GM12878 (cell line): Measurements from ENCODE around the gene PHYKPL. TPM values are rescaled to one million over a fixed set of nuclear protein-coding genes. Genes with fewer than 3 reads are reported as not detected.

ENCODE experiments used
- ATAC-seq: fragments of 200-7000 bp; cut with Tn5 transposase; 3 replicates; pipeline ENCODE4 v1.9.1; 2020; ENCODE audit warnings: mild to moderate bottlenecking, moderate library complexity
- BruUV-seq: library from RNA; stranded (reverse); fragments of 400-500 nt; replicated peaks from 2 replicates; lab custom pipeline; 2021; lab: Mats Ljungman, UMichigan
- CTCF ChIA-PET: fragments of 300-600 bp; sonication (Branson Sonifier 250); formaldehyde crosslinking; extraction: SDS; loops from one replicate; lab custom pipeline; 2021; ENCODE audit warnings: inconsistent platforms; lab: Yijun Ruan, JAX
- POLR2A ChIA-PET: fragments of 350-600 bp; formaldehyde crosslinking; extraction: SDS; loops from one replicate; lab custom pipeline; 2021; ENCODE audit warnings: inconsistent platforms; lab: Charles Lee
- RAD21 ChIA-PET: fragments of 300-600 bp; sonication (Branson Sonifier 250); formaldehyde crosslinking; loops from one replicate; lab custom pipeline; 2023; ENCODE audit warnings: antibody characterized with exemption; ENCODE audit not compliant: unreplicated experiment; lab: Charles Lee
- SMC1A ChIA-PET: fragments of 300-600 bp; sonication (Branson Sonifier 250); formaldehyde crosslinking; loops from one replicate; lab custom pipeline; 2023; ENCODE audit not compliant: unreplicated experiment, uncharacterized antibody; lab: Charles Lee
- DNase-seq: peaks from one replicate; pipeline ENCODE4 v3.0.0-alpha.2; 2011; ENCODE audit warnings: low read depth, low spot score
- FAIRE-seq: peaks from 3 replicates; lab custom pipeline; 2011; peaks lifted over from hg19 to GRCh38; lab: Jason Lieb, UNC
- H2AFZ ChIP-seq: 2 replicates; pipeline ENCODE4 v1.6.0; 2011; ENCODE audit warnings: low read depth, low read length, control low read depth; ENCODE audit not compliant: control insufficient read depth
- H3K27ac ChIP-seq: 2 replicates; pipeline ENCODE4 v1.5.1; 2011; ENCODE audit warnings: control low read depth; ENCODE audit not compliant: control insufficient read depth, insufficient read depth
- H3K27me3 ChIP-seq, 2 experiments: replicated peaks in 1 of 2; 2 replicates each; pipeline versions ENCODE4 v1.6.0 to v1.6.1; 2011; ENCODE audit warnings: low read length in 1 of 2; ENCODE audit not compliant: control insufficient read depth in 2 of 2, insufficient read depth in 2 of 2
- H3K36me3 ChIP-seq, 2 experiments: 2 replicates each; pipeline ENCODE4 v1.5.1; 2011; ENCODE audit warnings: low read length in 1 of 2; ENCODE audit not compliant: control insufficient read depth in 2 of 2, insufficient read depth in 2 of 2
- H3K4me1 ChIP-seq: 2 replicates; pipeline ENCODE4 v1.6.1; 2011; ENCODE audit warnings: mild to moderate bottlenecking, low read length, moderate library complexity, mixed read lengths; ENCODE audit not compliant: control insufficient read depth, insufficient read depth
- H3K4me2 ChIP-seq: 2 replicates; pipeline ENCODE4 v1.6.0; 2011; ENCODE audit warnings: control low read depth; ENCODE audit not compliant: control insufficient read depth, insufficient read depth
- H3K4me3 ChIP-seq: fragments of 200-600 bp; sonication (generic); 2 replicates; pipeline ENCODE4 v1.5.1; 2016
- H3K79me2 ChIP-seq: 2 replicates; pipeline ENCODE4 v1.6.0; 2011; ENCODE audit warnings: low read length; ENCODE audit not compliant: control insufficient read depth, insufficient read depth
- H3K9ac ChIP-seq: 2 replicates; pipeline ENCODE4 v1.8.0; 2011; ENCODE audit warnings: low read length, control low read depth, mixed read lengths; ENCODE audit not compliant: control insufficient read depth, insufficient read depth
- H3K9me3 ChIP-seq: replicated peaks from 3 replicates; pipeline ENCODE4 v1.5.1; 2011; ENCODE audit warnings: mild to moderate bottlenecking, low read length; ENCODE audit not compliant: control insufficient read depth, insufficient read depth
- H4K20me1 ChIP-seq: 2 replicates; pipeline ENCODE4 v1.6.0; 2011; ENCODE audit not compliant: control insufficient read depth, insufficient read depth
- BACH1 ChIP-seq: fragments of 450-650 bp; IDR thresholded peaks from 2 replicates; pipeline ENCODE4 v1.6.1; 2017; ENCODE audit warnings: mild to moderate bottlenecking, borderline replicate concordance
- BCL11A ChIP-seq: IDR thresholded peaks from 2 replicates; pipeline ENCODE4 v1.6.1; 2011; ENCODE audit warnings: low read depth, low read length
- IKZF1 ChIP-seq: fragments of 450-650 bp; conservative IDR thresholded peaks from 2 replicates; pipeline ENCODE4 v1.6.1; 2017; ENCODE audit warnings: antibody characterized with exemption, mild to moderate bottlenecking
- REST ChIP-seq: IDR thresholded peaks from 2 replicates; pipeline ENCODE4 v1.6.1; 2012; ENCODE audit warnings: mild to moderate bottlenecking, low read depth, low read length
- YY1 ChIP-seq: IDR thresholded peaks from 2 replicates; pipeline ENCODE4 v1.6.1; 2011; ENCODE audit warnings: low read depth, mild to moderate bottlenecking, low read length
- WGBS: methylation state at CpG from one replicate; pipeline ENCODE4 v1.1.6; 2016; ENCODE audit warnings: low lambda C conversion rate; ENCODE audit not compliant: insufficient replicate concordance, insufficient coverage; ENCODE audit errors: missing lambda C conversion rate; 5-methylcytosine and 5-hydroxymethylcytosine counted together
- in situ Hi-C: fragments of 300-500 bp; cut with MboI; formaldehyde crosslinking; loops from 9 replicates; pipeline ENCODE4 v1.14.3; 2018; ENCODE audit warnings: mixed read lengths
- intact Hi-C: fragments of 100-400 bp; cut with micrococcal nuclease; formaldehyde crosslinking; loops from one replicate; pipeline ENCODE4 v1.14.2; 2022; ENCODE audit not compliant: unreplicated experiment
- polyA plus RNA-seq, 11 experiments: library from polyadenylated mRNA; depleted of rRNA in 4 of 11; unstranded in 6 of 11; stranded (reverse) in 5 of 11; fragments of >200 nt; fragmentation: Nextera tagmentation in 4 of 11; fragmentation: Illumina TruSeq in 1 of 11; extraction: Ambion mirVana in 4 of 11; extraction: Trizol in 1 of 11; gene quantifications; 1 replicate in 1 of 11; 2 replicates in 10 of 11; pipeline versions ENCODE4 v1.2.1 to v1.2.3, GENCODE V29; 2011 to 2016; ENCODE audit warnings: inconsistent platforms in 2 of 11, missing spikeins in 2 of 11, low read depth in 1 of 11
- total RNA-seq, 4 experiments: library from RNA; depleted of rRNA in 3 of 4; stranded (reverse); fragments of >200 nt in 3 of 4; fragmentation: Illumina TruSeq in 1 of 4; extraction: Trizol in 1 of 4; gene quantifications; 2 replicates each; pipeline versions ENCODE4 v1.2.1 to v1.2.3, GENCODE V29; 2013 to 2021
- TF ChIP-seq, protein P1 (sequence below): fragments of 450-650 bp; IDR thresholded peaks from 2 replicates; pipeline ENCODE4 v1.6.1; 2017; ENCODE audit warnings: low read depth, mild to moderate bottlenecking, moderate library complexity

PHYKPL gene
- total and polyA plus RNA-seq, 10 of the 15 experiments (the other 5 are each of a cell fraction or from before 2014, with no cell fraction given) = 4.5 to 53.9 (median 25.6) TPM

GRCh38 chr5:178223196-178223773 lies 9.3 kb downstream of the PHYKPL start:
- no peak overlapping the region for H3K27ac ChIP-seq
- H3K9ac ChIP-seq = no peak overlapping the region
- ATAC-seq = no peak
- H3K4me2 ChIP-seq = no peak overlapping the region
- intact Hi-C loops (no loop called here), in situ Hi-C loops (no loop called here)
- no peak overlapping the region for H3K4me3 ChIP-seq
- POLR2A ChIA-PET = no interaction called here
- SMC1A ChIA-PET = no interaction called here
- WGBS = 80% methylated on average over 5 of the region's 5 CpGs
- no TSS peak for BruUV-seq
- FAIRE-seq = no peak
- no peaks in the 10 kb centered on the region for H4K20me1 ChIP-seq
- no peaks in the 10 kb centered on the region for H3K4me1 ChIP-seq
- RAD21 ChIA-PET = no interaction called here
- CTCF ChIA-PET = no interaction called here
- DNase-seq = no peak
- peaks cover 3 to 13% of the 10 kb centered on the region in 2 experiments; a peak in 3 of 4 replicates for H3K36me3 ChIP-seq
- no peaks in the 10 kb centered on the region for H3K9me3 ChIP-seq
- H3K27me3 ChIP-seq = no peaks in the 10 kb centered on the region
- no peaks in the 10 kb centered on the region for H3K79me2 ChIP-seq
- TF ChIP-seq IKZF1 (no peak), REST (no peak), YY1 (no peak), BCL11A (no peak), BACH1 (no peak)
- TF ChIP-seq, protein P1, sequence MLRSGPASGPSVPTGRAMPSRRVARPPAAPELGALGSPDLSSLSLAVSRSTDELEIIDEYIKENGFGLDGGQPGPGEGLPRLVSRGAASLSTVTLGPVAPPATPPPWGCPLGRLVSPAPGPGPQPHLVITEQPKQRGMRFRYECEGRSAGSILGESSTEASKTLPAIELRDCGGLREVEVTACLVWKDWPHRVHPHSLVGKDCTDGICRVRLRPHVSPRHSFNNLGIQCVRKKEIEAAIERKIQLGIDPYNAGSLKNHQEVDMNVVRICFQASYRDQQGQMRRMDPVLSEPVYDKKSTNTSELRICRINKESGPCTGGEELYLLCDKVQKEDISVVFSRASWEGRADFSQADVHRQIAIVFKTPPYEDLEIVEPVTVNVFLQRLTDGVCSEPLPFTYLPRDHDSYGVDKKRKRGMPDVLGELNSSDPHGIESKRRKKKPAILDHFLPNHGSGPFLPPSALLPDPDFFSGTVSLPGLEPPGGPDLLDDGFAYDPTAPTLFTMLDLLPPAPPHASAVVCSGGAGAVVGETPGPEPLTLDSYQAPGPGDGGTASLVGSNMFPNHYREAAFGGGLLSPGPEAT = no peak
- H2AFZ ChIP-seq = no peak overlapping the region
